ENCODE results near the gene CCDC88B. TPM values are rescaled to one million over a fixed set of nuclear protein-coding genes. Genes with fewer than 3 reads are reported as not detected.

Gene CCDC88B
- total RNA-seq, 1 experiment from 2014 or later = 11.2 TPM

DNA sequence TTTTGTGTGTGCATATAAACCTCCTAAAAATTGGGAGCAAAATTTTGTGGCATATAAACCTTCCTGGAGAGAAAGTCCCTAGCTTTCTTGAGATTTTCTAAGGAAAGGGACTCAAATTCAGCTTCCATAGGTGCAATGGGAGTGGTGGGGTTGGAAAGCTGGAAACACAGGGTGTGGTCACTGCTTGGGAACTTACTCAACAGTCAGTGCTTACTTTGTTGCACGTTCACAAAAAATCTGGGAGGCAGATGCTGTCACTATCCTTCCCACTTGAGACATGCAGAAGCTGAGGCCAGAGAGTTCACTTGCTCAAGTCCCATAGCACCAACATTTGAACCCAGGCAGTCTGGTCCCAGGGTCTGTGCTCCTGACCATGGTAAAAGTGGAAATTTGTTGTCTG lies 43.8 kb upstream of the CCDC88B start:
- peaks cover 93% of the 10 kb centered on the region for H3K27me3 Mint-ChIP-seq (ENCODE audit: low read depth)

More for the DNA sequence above, 43.8 kb upstream of the CCDC88B start:
- no peak overlapping the region for H3T11ph ChIP-seq (ENCODE audit: low read length)
- Mint-ChIP-seq H3K36me3 (ENCODE audit: insufficient read depth in 1 of 3, low read depth in 3 of 3) (no peaks in the 10 kb centered on the region; a peak in 1 of 7 replicates), H3K4me1 (peaks cover 8 to 25% of the 10 kb centered on the region in 2 experiments; a peak in 3 of 4 replicates), H3K27ac (no peak overlapping the region), H3K9me3 (peaks cover 0 to 3% of the 10 kb centered on the region in 2 experiments; a peak in 2 of 5 replicates), H3K4me3 (peak overlapping the region in 1 of 2 experiments; percentile 50; a peak in 2 of 5 replicates)
- H2BK15ac ChIP-seq (ENCODE audit: low read depth, low read length) = no peak overlapping the region
- H3K79me2 ChIP-seq (ENCODE audit: insufficient read depth, low read length) = no peaks in the 10 kb centered on the region
- H3K23ac ChIP-seq (ENCODE audit: insufficient read length, low read depth, low read length) = no peak overlapping the region
- H2BK20ac ChIP-seq (ENCODE audit: low read depth, low read length, poor library complexity, severe bottlenecking) = no peak overlapping the region
- no peak overlapping the region for H3K27ac ChIP-seq (ENCODE audit: insufficient read length, low read depth, low read length)
- H2AFZ ChIP-seq (ENCODE audit: low read length) = no peak overlapping the region
- no peaks in the 10 kb centered on the region for H3K79me1 ChIP-seq (ENCODE audit: insufficient read depth, low read depth, low read length, poor library complexity, severe bottlenecking)
- no CpG with 5 or more reads among the region's 1 CpG for WGBS (ENCODE audit: extremely low coverage, insufficient read length, low lambda C conversion rate)
- TF ChIP-seq, protein P1, sequence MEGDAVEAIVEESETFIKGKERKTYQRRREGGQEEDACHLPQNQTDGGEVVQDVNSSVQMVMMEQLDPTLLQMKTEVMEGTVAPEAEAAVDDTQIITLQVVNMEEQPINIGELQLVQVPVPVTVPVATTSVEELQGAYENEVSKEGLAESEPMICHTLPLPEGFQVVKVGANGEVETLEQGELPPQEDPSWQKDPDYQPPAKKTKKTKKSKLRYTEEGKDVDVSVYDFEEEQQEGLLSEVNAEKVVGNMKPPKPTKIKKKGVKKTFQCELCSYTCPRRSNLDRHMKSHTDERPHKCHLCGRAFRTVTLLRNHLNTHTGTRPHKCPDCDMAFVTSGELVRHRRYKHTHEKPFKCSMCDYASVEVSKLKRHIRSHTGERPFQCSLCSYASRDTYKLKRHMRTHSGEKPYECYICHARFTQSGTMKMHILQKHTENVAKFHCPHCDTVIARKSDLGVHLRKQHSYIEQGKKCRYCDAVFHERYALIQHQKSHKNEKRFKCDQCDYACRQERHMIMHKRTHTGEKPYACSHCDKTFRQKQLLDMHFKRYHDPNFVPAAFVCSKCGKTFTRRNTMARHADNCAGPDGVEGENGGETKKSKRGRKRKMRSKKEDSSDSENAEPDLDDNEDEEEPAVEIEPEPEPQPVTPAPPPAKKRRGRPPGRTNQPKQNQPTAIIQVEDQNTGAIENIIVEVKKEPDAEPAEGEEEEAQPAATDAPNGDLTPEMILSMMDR (conservative IDR thresholded peaks at IDR 0.05) = no peak
- H2BK120ac ChIP-seq (ENCODE audit: low read depth, low read length, poor library complexity, severe bottlenecking) = no peak overlapping the region
- H3K9ac ChIP-seq (ENCODE audit: extremely low read depth, insufficient read length, low read length) = no peak overlapping the region
- no peak overlapping the region for H3K4me2 ChIP-seq (ENCODE audit: insufficient read depth, insufficient read length, low read length)
- no peak for DNase-seq
- H3K14ac ChIP-seq (ENCODE audit: insufficient read depth, low read length) = no peak overlapping the region
- H3K9me3 ChIP-seq (ENCODE audit: control insufficient read depth, low read depth, low read length) = no peaks in the 10 kb centered on the region
- no peak overlapping the region for H3K56ac ChIP-seq (ENCODE audit: insufficient read length, low read depth, low read length)
- H3K4ac ChIP-seq (ENCODE audit: low read depth, low read length) = no peak overlapping the region
- no peak overlapping the region for H3K18ac ChIP-seq (ENCODE audit: insufficient read length, low read depth, low read length)
- no peak overlapping the region for H2AK5ac ChIP-seq (ENCODE audit: insufficient read length, low read length)
- H3K23me2 ChIP-seq (ENCODE audit: insufficient read length, low read depth, low read length, poor library complexity, severe bottlenecking) = peaks cover 15% of the 10 kb centered on the region
- peaks cover 88% of the 10 kb centered on the region for H3K27me3 ChIP-seq (ENCODE audit: insufficient read depth, low read length)
- H2BK5ac ChIP-seq (ENCODE audit: insufficient read length, low read length) = no peak overlapping the region
- H4K8ac ChIP-seq (replicated peaks; ENCODE audit: insufficient read length, low read depth, low read length) = no peak overlapping the region
- no peaks in the 10 kb centered on the region for H3K4me1 ChIP-seq (ENCODE audit: insufficient read depth, low read length)
- no peaks in the 10 kb centered on the region for H4K20me1 ChIP-seq (ENCODE audit: control insufficient read depth, insufficient read depth, insufficient read length)
- H4K5ac ChIP-seq (ENCODE audit: insufficient read length, low read depth, low read length) = no peak overlapping the region
- no peak overlapping the region for H2BK12ac ChIP-seq (ENCODE audit: insufficient read length, low read depth, low read length)
- no peak overlapping the region for H4K91ac ChIP-seq (ENCODE audit: insufficient read length, low read depth, low read length)

All from H9 (cell line).